DMS114 treated with DMSO at 0.1 percent for 48 hours (cell line): Measurements from ENCODE around the gene OR4D11.
"Not testable (repeated sequence)": the region's sequence is repeated elsewhere in the genome, so short reads cannot be mapped to it uniquely, and the experiment has no call there.

Experiments
- DNase-seq: peaks from one replicate; lab custom pipeline; 2025; ENCODE audit not compliant: unreplicated experiment; lab: John Stamatoyannopoulos, UW

OR4D11 gene

DNA sequence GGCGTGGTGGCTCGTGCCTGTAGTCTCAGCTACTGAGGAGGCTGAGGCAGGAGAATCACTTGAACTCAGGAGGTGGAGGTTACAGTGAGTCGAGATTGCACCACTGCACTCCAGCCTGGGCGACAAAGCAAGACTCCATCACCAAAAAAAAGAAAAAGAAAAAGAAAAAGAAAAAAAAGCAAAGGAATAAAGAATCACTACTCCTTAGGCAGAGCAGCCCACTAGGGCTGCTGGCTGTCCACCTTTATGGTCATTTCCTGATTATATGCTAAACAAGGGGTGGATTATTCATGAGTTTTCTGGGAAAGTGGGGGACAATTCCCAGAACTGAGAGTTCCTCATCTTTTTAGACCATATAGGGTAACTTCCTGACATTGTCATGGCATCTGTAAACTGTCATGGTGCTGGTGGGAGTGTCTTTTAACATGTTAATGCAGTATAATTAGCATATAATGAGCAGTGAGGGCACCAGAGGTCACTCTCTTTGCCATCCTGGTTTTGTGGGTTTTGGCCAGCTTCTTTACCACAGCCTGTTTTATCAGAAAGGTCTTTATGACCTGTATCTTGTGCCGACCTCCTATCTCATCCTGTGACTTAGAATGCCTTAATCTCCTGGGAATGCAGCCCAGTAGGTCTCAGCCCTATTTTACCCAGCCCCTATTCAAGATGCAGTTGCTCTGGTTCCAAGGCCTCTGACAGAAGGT lies 44.4 kb downstream of the OR4D11 start:
- DNase-seq = not testable (repeated sequence)

GRCh38 chr11:59548309-59548656 lies 44.9 kb downstream of the OR4D11 start:
- no peak for DNase-seq

- peak; percentile 67 for DNase-seq
Measured at GRCh38 chr11:59550368-59550841, 47.0 kb downstream of the OR4D11 start.

DNA sequence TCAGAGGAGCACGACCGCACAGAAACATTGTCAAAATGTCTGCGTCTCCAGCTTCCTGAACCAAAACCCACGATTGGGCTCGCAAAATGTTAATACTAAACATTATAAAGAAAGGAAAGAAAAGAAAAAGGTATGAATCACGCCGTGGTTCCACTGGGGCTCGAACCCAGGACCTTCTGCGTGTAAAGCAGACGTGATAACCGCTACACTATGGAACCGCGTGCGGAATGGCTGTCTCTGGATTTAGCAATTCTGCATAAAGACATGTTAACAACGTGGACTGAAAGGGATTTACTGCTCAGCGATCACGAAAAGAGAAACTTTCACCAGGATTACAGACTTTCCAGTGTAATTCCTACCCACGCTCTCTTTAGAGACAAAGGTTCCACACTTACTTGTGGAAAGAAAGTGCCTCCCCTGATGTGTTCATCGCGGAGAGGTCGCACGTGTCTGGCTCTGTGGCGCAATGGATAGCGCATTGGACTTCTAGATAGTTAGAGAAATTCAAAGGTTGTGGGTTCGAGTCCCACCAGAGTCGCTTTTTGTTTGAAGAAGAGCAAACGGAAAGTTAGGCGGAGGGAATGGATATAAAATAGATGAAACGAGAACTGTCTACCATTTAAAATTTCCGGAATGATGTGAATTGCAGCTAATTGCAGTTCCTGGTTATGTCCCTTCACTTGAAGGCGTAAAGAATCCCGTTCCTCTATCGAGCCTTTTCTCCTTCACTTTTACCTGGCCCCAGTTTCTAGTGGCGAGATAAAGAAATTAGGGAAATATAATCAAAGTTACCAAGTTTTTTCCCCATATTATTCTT lies 47.7 kb downstream of the OR4D11 start:
- DNase-seq = peak; percentile 77

DNA sequence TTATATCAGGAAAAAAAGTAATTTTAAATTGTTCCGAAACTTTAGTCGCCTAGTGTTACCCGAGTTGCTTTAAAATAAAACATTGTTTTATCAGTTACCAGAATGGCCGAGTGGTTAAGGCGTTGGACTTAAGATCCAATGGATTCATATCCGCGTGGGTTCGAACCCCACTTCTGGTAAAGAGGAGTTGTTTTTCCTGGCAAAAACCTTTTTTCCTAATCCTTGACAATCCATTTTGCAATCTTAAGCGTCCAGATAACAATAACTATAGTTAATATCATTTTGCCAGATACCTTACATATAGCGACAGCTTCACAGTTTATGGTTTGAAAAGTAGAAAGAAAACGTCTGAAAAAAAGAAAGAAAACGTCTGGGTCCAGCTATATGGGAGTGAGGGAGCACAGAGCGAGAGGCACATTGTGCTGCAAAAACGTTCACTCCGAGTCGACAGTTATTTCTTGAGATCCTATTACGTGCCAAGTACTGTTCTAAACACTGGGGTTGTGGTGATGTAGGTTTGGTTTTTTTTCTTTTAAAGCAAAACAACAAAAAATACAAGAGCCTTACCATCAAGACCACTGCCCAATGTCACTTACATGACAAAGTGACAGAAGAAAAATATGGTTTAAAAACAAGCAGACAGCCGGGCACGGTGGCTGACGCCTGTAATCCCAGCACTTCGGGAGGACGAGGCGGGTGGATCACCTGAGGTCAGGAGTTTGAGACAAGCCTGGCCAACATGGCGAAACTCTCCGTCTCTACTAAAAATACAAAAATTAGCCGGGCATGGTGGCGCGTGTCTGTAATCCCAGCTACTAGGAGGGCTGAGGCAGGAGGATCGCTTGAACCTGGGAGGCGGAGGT lies 48.5 kb downstream of the OR4D11 start:
- DNase-seq = peak; percentile 40

DNA sequence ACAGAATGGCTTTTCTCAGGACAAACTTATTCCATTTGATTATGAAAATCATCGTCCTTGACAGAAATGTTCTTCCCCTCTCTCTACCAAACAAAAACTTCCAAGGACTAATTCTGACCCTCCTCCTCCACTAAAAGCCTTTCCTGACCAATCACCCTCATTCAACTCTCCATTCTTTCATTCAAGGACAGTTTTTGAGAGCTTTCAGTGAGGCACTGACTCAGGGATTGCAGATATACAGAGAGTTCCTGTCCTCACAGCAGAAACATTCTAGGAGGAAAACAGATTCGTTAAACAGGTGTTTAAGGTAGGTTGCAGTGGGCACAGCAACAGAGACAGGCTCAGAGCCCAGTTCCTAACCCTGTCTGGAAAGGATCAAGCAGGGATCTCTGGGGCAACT lies 49.5 kb downstream of the OR4D11 start:
- no peak for DNase-seq

DNA sequence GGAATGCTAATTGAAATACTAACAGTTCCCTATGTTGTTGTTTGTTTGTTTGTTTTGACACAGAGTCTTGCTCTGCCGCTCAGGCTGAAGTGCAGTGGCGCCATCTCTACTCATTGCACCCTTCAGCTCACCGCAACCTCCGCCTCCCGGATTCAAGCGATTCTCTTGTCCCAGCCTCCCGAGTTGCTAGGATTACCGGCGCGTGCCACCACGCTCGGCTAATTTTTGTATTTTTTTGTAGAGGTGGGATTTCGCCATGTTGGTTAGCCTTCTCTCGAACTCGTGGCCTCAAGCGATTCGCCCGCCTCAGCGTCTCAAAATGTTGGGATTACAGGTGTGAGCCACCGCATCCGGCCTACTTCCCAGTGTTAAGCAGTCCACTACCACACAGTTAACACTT lies 49.9 kb downstream of the OR4D11 start:
- no peak for DNase-seq
